ENCODE measurements around the gene RMC1.

DNA sequence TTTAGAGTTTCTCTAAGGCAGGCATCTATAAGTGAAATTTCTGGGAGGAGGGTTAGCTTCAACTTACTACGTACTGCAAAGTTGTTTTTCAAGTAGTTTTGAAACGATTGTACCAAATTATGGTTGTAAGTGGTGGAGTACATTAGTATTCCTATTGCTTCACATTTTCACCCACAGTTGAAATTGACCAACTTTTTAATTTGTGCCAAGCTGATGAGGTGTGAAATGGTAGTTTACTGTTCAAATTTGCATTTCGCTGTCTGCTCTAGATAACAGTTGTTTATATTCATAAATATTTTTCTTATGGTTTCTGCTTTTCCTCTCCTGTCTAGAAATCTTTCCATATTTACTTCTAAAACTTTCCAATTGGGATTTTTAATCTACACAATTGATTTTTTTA is 64.4 kb downstream of the RMC1 start:
- TF ChIP-seq POLR2AphosphoS5 (IDR thresholded peaks at IDR 0.05; ENCODE audit: low read depth, low read length), result no peak
- TF ChIP-seq POLR2A (IDR thresholded peaks at IDR 0.05; ENCODE audit: low read depth, low read length), result no peak

Data from GM12892 (cell line).